Fibroblast of the aortic adventitia (primary cell): ENCODE results near the gene KIAA1191. TPM values are rescaled to one million over a fixed set of nuclear protein-coding genes. Genes with fewer than 3 reads are reported as not detected.
A peak's percentile ranks its signal among the peaks of the same experiment; 100 is the strongest.
"Not testable (repeated sequence)": the region's sequence is repeated elsewhere in the genome, so short reads cannot be mapped to it uniquely, and the experiment has no call there.

Experiments used
- DNase-seq: peaks from one replicate; pipeline ENCODE4 v3.0.0-alpha.2; 2010; ENCODE audit warnings: low read depth
- H3K4me3 ChIP-seq: 2 replicates; pipeline ENCODE4 v1.5.1; 2011; ENCODE audit warnings: low read depth, mild to moderate bottlenecking, control low read depth, low read length, moderate library complexity
- CTCF ChIP-seq: IDR thresholded peaks from 2 replicates; pipeline ENCODE4 v1.5.1; 2011; ENCODE audit warnings: mild to moderate bottlenecking, low read length, control low read depth, inconsistent platforms; ENCODE audit not compliant: insufficient read depth
- small RNA-seq: library from RNA; depleted of rRNA; stranded (forward); fragments of <200 nt; gene quantifications from one replicate; pipeline ENCODE3, GENCODE V24; 2012
- total RNA-seq: library from RNA; depleted of rRNA; stranded (reverse); fragments of >200 nt; gene quantifications from 2 replicates; pipeline ENCODE4 v1.2.3, GENCODE V29; 2012; ENCODE audit warnings: low replicate concordance

Gene KIAA1191
- total RNA-seq, 1 donor, result 81.8 TPM

DNA sequence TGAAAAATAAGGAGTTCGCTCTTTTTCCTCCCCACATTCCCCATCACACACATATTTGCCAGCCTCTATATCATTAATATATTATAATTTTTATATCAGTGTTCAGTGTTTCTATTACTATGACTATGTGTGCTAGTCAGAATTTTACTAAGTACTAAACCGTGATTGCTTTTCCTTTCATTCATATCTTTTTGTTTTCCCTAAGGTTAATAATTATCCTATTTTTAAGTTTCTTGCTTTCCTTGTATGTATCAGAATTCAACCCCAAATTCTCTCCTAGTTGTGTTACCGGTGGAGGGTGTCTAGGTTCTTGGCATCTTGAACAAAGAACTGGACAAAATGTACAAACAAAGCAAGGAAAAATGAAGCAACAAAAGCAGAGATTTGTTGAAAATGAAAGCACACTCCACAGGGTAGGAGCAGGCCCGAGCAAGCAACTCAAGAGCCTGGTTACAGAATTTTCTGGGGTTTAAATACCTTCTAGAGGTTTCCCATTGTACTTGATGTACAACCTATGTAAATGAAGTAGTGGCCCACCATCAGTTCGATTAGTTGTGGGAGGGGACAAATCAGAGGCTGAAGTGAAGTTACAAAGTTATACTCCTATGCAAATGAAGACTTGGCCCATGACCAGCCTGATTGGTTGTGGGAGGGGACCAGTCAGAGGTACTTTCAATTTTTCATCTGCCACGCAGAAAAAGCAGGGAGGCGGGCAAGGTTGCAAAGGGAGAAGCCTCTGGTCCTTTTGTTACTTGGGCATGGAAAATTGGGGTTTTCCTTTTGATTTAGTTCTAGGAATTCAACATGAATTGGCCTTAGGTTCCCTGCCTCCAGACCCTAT is 43.8 kb downstream of the KIAA1191 start:
- no peak overlapping the region for H3K4me3 ChIP-seq
- no peak for DNase-seq
- TF ChIP-seq CTCF, result no peak

DNA sequence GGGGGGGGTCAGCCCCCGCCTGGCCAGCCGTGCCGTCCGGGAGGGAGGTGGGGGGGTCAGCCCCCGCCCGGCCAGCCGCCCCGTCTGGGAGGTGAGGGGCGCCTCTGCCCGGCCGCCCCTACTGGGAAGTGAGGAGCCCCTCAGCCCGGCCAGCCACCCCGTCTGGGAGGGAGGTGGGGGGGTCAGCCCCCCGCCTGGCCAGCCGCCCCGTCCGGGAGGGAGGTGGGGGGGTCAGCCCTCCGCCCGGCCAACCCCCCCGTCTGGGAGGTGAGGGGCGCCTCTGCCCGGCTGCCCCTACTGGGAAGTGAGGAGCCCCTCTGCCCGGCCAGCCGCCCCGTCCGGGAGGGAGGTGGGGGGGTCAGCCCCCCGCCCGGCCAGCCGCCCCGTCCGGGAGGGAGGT is 56.2 kb downstream of the KIAA1191 start:
- H3K4me3 ChIP-seq, DNase-seq: not testable (repeated sequence)

Small RNA genes lying within 50 kb of the gene (small RNA-seq; reads per million reads assigned to genes)
- 3.4 reads per million, percentile 83 among the genes with 10 or more reads in this experiment for gene MIR1271

Other genes with a start within 250 kb of the KIAA1191 start
- 1.8 and 6.1 TPM in 2 replicates for gene SIMC1, start 123.3 kb downstream of the KIAA1191 start, total RNA-seq
- 9.3 and 19.9 TPM in 2 replicates for gene ARL10, start 3.7 kb upstream of the KIAA1191 start, total RNA-seq
- gene NOP16, start 26.8 kb upstream of the KIAA1191 start, total RNA-seq, result 17.0 and 44.2 TPM in 2 replicates
- gene HIGD2A, start 27.0 kb upstream of the KIAA1191 start, total RNA-seq, result 23.2 and 51.9 TPM in 2 replicates
- 49.3 and 76.5 TPM in 2 replicates for gene CLTB, start 54.8 kb upstream of the KIAA1191 start, total RNA-seq
- 42.3 and 45.3 TPM in 2 replicates for gene FAF2, start 86.6 kb upstream of the KIAA1191 start, total RNA-seq
- 3.1 and 4.8 TPM in 2 replicates for gene RNF44, start 175.6 kb upstream of the KIAA1191 start, total RNA-seq
- gene CDHR2, start 187.6 kb upstream of the KIAA1191 start, total RNA-seq, result not detected in 2 replicates
- gene GPRIN1, start 248.4 kb upstream of the KIAA1191 start, total RNA-seq, result 1.7 and 7.1 TPM in 2 replicates